ENCODE results near the gene LHPP. TPM values are rescaled to one million over a fixed set of nuclear protein-coding genes. Genes with fewer than 3 reads are reported as not detected.

Gene LHPP
- total and polyA plus RNA-seq, 2 donors (not counting 1 experiment from before 2014, with no cell fraction given) = 10.2 to 15.6 TPM

- Histone ChIP-seq H3K9ac (ENCODE audit: insufficient read depth, low read length) (no peak overlapping the region), H4K20me1 (ENCODE audit: control insufficient read depth, extremely low read depth, insufficient read depth, low read length) (no peaks in the 10 kb centered on the region), H3K4me3 (replicated peaks in 1 of 4; ENCODE audit: control extremely low read depth in 1 of 4, insufficient read depth in 1 of 4, low read depth in 3 of 4, low read length in 4 of 4) (no peak overlapping the region), H3K4me1 (ENCODE audit: control insufficient read depth, extremely low read depth, insufficient read depth, low read length) (peaks cover 24% of the 10 kb centered on the region), H3K79me2 (ENCODE audit: control insufficient read depth, insufficient read depth, low read length) (no peaks in the 10 kb centered on the region), H2AFZ (ENCODE audit: low read length) (no peak overlapping the region), H3K27ac (ENCODE audit: insufficient read depth, low read length) (no peak overlapping the region), H3K9me3 (ENCODE audit: control insufficient read depth, insufficient read depth, low read depth, low read length) (no peaks in the 10 kb centered on the region), H3K4me2 (ENCODE audit: extremely low read depth, insufficient read depth, low read length) (no peak overlapping the region), H3K36me3 (ENCODE audit: control insufficient read depth, insufficient read depth, low read length) (no peaks in the 10 kb centered on the region), H3K27me3 (ENCODE audit: control insufficient read depth, insufficient read depth, low read length) (no peaks in the 10 kb centered on the region)
- no peak for DNase-seq (ENCODE audit: low read depth in 2 of 2)
- TF ChIP-seq, protein P1, sequence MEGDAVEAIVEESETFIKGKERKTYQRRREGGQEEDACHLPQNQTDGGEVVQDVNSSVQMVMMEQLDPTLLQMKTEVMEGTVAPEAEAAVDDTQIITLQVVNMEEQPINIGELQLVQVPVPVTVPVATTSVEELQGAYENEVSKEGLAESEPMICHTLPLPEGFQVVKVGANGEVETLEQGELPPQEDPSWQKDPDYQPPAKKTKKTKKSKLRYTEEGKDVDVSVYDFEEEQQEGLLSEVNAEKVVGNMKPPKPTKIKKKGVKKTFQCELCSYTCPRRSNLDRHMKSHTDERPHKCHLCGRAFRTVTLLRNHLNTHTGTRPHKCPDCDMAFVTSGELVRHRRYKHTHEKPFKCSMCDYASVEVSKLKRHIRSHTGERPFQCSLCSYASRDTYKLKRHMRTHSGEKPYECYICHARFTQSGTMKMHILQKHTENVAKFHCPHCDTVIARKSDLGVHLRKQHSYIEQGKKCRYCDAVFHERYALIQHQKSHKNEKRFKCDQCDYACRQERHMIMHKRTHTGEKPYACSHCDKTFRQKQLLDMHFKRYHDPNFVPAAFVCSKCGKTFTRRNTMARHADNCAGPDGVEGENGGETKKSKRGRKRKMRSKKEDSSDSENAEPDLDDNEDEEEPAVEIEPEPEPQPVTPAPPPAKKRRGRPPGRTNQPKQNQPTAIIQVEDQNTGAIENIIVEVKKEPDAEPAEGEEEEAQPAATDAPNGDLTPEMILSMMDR (conservative IDR thresholded peaks at IDR 0.05 in 1 of 2, IDR thresholded peaks at IDR 0.05 in 1 of 2; ENCODE audit: low read depth in 1 of 2, low read length in 2 of 2) = no peak
- TF ChIP-seq EZH2 (IDR thresholded peaks at IDR 0.05; ENCODE audit: low read length, missing control alignments) = no peak
These were observed 189.8 kb downstream of the LHPP start for GRCh38 chr10:124651402-124651891.

- no peak for TF ChIP-seq EZH2 (IDR thresholded peaks at IDR 0.05; ENCODE audit: low read length, missing control alignments)
- TF ChIP-seq, protein P1 (conservative IDR thresholded peaks at IDR 0.05 in 1 of 2, IDR thresholded peaks at IDR 0.05 in 1 of 2; ENCODE audit: low read depth in 1 of 2, low read length in 2 of 2) = no peak
- Histone ChIP-seq H3K9me3 (ENCODE audit: control insufficient read depth, insufficient read depth, low read depth, low read length) (no peaks in the 10 kb centered on the region), H3K27me3 (ENCODE audit: control insufficient read depth, insufficient read depth, low read length) (no peaks in the 10 kb centered on the region), H3K4me1 (ENCODE audit: control insufficient read depth, extremely low read depth, insufficient read depth, low read length) (peaks cover 19% of the 10 kb centered on the region), H4K20me1 (ENCODE audit: control insufficient read depth, extremely low read depth, insufficient read depth, low read length) (peaks cover 1% of the 10 kb centered on the region), H3K9ac (ENCODE audit: insufficient read depth, low read length) (no peak overlapping the region), H2AFZ (ENCODE audit: low read length) (no peak overlapping the region), H3K4me2 (ENCODE audit: extremely low read depth, insufficient read depth, low read length) (no peak overlapping the region), H3K27ac (ENCODE audit: insufficient read depth, low read length) (no peak overlapping the region), H3K4me3 (replicated peaks in 1 of 4; ENCODE audit: control extremely low read depth in 1 of 4, insufficient read depth in 1 of 4, low read depth in 3 of 4, low read length in 4 of 4) (no peak overlapping the region), H3K79me2 (ENCODE audit: control insufficient read depth, insufficient read depth, low read length) (no peaks in the 10 kb centered on the region), H3K36me3 (ENCODE audit: control insufficient read depth, insufficient read depth, low read length) (no peaks in the 10 kb centered on the region)
- no peak for DNase-seq (ENCODE audit: low read depth in 2 of 2)
These were observed 190.6 kb downstream of the LHPP start for GRCh38 chr10:124652200-124652599.

DNA sequence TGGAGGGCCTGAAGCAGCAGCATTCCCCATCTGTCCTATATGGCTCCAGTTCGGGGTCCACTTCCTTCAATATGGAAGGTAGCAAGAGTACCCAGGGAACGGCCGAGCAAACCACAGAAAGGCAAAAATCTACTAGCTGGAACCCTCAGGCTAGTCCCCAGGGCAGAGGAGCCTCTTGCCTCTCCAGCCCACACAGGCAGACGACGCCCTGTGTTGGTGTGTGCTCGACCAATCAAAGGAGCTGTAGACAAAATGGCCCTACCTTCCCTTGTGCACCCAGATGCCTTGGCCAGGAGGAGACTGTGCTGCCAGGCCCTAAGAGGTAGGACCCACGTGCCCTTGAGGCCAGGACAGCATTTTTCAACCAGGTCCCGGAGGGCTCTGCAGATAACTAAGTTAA lies 191.1 kb downstream of the LHPP start:
- Histone ChIP-seq H4K20me1 (ENCODE audit: control insufficient read depth, extremely low read depth, insufficient read depth, low read length) (peaks cover 2% of the 10 kb centered on the region), H3K27ac (ENCODE audit: insufficient read depth, low read length) (no peak overlapping the region), H3K79me2 (ENCODE audit: control insufficient read depth, insufficient read depth, low read length) (no peaks in the 10 kb centered on the region), H2AFZ (ENCODE audit: low read length) (no peak overlapping the region), H3K4me2 (ENCODE audit: extremely low read depth, insufficient read depth, low read length) (no peak overlapping the region), H3K9ac (ENCODE audit: insufficient read depth, low read length) (no peak overlapping the region), H3K4me3 (replicated peaks in 1 of 4; ENCODE audit: control extremely low read depth in 1 of 4, insufficient read depth in 1 of 4, low read depth in 3 of 4, low read length in 4 of 4) (no peak overlapping the region), H3K36me3 (ENCODE audit: control insufficient read depth, insufficient read depth, low read length) (no peaks in the 10 kb centered on the region), H3K27me3 (ENCODE audit: control insufficient read depth, insufficient read depth, low read length) (no peaks in the 10 kb centered on the region), H3K4me1 (ENCODE audit: control insufficient read depth, extremely low read depth, insufficient read depth, low read length) (peaks cover 16% of the 10 kb centered on the region), H3K9me3 (ENCODE audit: control insufficient read depth, insufficient read depth, low read depth, low read length) (no peaks in the 10 kb centered on the region)
- TF ChIP-seq, protein P1 (conservative IDR thresholded peaks at IDR 0.05 in 1 of 2, IDR thresholded peaks at IDR 0.05 in 1 of 2; ENCODE audit: low read depth in 1 of 2, low read length in 2 of 2) = no peak
- TF ChIP-seq EZH2 (IDR thresholded peaks at IDR 0.05; ENCODE audit: low read length, missing control alignments) = no peak
- no peak for DNase-seq (ENCODE audit: low read depth in 2 of 2)
